CD14-positive monocyte (primary cell): ENCODE measurements around the gene CAMK1D. TPM values are rescaled to one million over a fixed set of nuclear protein-coding genes. Genes with fewer than 3 reads are reported as not detected.
A peak's percentile ranks its signal among the peaks of the same experiment; 100 is the strongest.

Experiments used
- DNase-seq, 3 donors: peaks; one replicate each; pipeline ENCODE4 v3.0.0-alpha.2; 2011 to 2022
- H2AFZ ChIP-seq: 2 replicates; pipeline ENCODE4 v1.6.0; 2012; ENCODE audit warnings: mild to moderate bottlenecking, low read depth, low read length, inconsistent platforms; ENCODE audit not compliant: insufficient read depth, poor library complexity, severe bottlenecking
- H3K27ac ChIP-seq, 2 donors: 1 replicate in 1 of 2; 2 replicates in 1 of 2; pipeline ENCODE4 v1.5.1; 2012 to 2013; ENCODE audit warnings: low read length in 2 of 2, control low read depth in 1 of 2, inconsistent platforms in 1 of 2, low read depth in 1 of 2, mild to moderate bottlenecking in 1 of 2
- H3K27me3 ChIP-seq, 2 donors: one replicate each; pipeline versions ENCODE4 v1.6.0 to v1.6.1; 2011 to 2013; ENCODE audit warnings: low read length in 2 of 2; ENCODE audit not compliant: control insufficient read depth in 2 of 2, insufficient read depth in 2 of 2
- H3K36me3 ChIP-seq, 2 donors: replicated peaks in 1 of 2; 1 replicate in 1 of 2; 2 replicates in 1 of 2; pipeline versions ENCODE4 v1.5.1 to v1.6.1; 2012 to 2013; ENCODE audit warnings: low read length in 2 of 2, control low read depth in 1 of 2, inconsistent platforms in 1 of 2, mild to moderate bottlenecking in 1 of 2; ENCODE audit not compliant: insufficient read depth in 2 of 2, control insufficient read depth in 1 of 2
- H3K4me1 ChIP-seq, 2 donors: 1 replicate in 1 of 2; 2 replicates in 1 of 2; pipeline versions ENCODE4 v1.5.1 to v1.6.1; 2012 to 2013; ENCODE audit warnings: low read length in 2 of 2, control low read depth in 1 of 2, inconsistent platforms in 1 of 2, mild to moderate bottlenecking in 1 of 2, moderate library complexity in 1 of 2; ENCODE audit not compliant: insufficient read depth in 2 of 2, control insufficient read depth in 1 of 2
- H3K4me2 ChIP-seq: replicated peaks from 2 replicates; pipeline ENCODE3; 2012; ENCODE audit warnings: low read length, moderate library complexity, mild to moderate bottlenecking; ENCODE audit not compliant: poor library complexity, severe bottlenecking; ENCODE audit errors: extremely low read depth
- H3K4me3 ChIP-seq, 3 experiments: fragments of 200-600 bp in 1 of 3; sonication (generic) in 1 of 3; replicated peaks in 1 of 3; 1 replicate in 2 of 3; 2 replicates in 1 of 3; pipeline ENCODE4 v1.5.1; 2011 to 2013; ENCODE audit warnings: low read length in 3 of 3, mild to moderate bottlenecking in 3 of 3, control low read depth in 2 of 3, low read depth in 2 of 3, inconsistent platforms in 1 of 3, moderate library complexity in 1 of 3
- H3K79me2 ChIP-seq: 2 replicates; pipeline ENCODE4 v1.6.0; 2012; ENCODE audit warnings: mild to moderate bottlenecking, control low read depth, inconsistent platforms, low read length, moderate library complexity; ENCODE audit not compliant: insufficient read depth
- H3K9ac ChIP-seq: 2 replicates; pipeline ENCODE4 v1.6.0; 2017; ENCODE audit warnings: low read length, mild to moderate bottlenecking; ENCODE audit not compliant: insufficient read depth, poor library complexity, severe bottlenecking
- H3K9me3 ChIP-seq, 2 donors: replicated peaks in 1 of 2; 1 replicate in 1 of 2; 2 replicates in 1 of 2; pipeline versions ENCODE4 v1.5.1 to v1.6.1; 2012 to 2013; ENCODE audit warnings: low read length in 2 of 2, control low read depth in 1 of 2; ENCODE audit not compliant: control insufficient read depth in 1 of 2, insufficient read depth in 1 of 2
- H4K20me1 ChIP-seq: 2 replicates; pipeline ENCODE4 v1.6.0; 2012; ENCODE audit warnings: mild to moderate bottlenecking, low read length, control low read depth, moderate library complexity; ENCODE audit not compliant: insufficient read depth
- H3K27ac Mint-ChIP-seq, 7 donors: one replicate each; pipeline ENCODE4 v1.8.0; 2020; ENCODE audit warnings: mild to moderate bottlenecking in 7 of 7, mixed read lengths in 7 of 7, moderate library complexity in 6 of 7, inconsistent platforms in 2 of 7
- H3K27me3 Mint-ChIP-seq, 3 donors: one replicate each; pipeline ENCODE4 v1.8.0; 2021 to 2022; ENCODE audit warnings: low read depth in 3 of 3, mild to moderate bottlenecking in 3 of 3, mixed read lengths in 3 of 3, moderate library complexity in 3 of 3, inconsistent platforms in 1 of 3
- H3K36me3 Mint-ChIP-seq, 2 donors: one replicate each; pipeline ENCODE4 v1.8.0; 2020; ENCODE audit warnings: mixed read lengths in 2 of 2, inconsistent platforms in 1 of 2, mild to moderate bottlenecking in 1 of 2
- H3K4me1 Mint-ChIP-seq: one replicate; pipeline ENCODE4 v1.8.0; 2020; ENCODE audit warnings: mild to moderate bottlenecking, mixed read lengths
- H3K4me3 Mint-ChIP-seq, 2 donors: one replicate each; pipeline ENCODE4 v1.8.0; 2020; ENCODE audit warnings: mild to moderate bottlenecking in 2 of 2, mixed read lengths in 2 of 2, moderate library complexity in 1 of 2
- H3K9me3 Mint-ChIP-seq, 7 donors: one replicate each; pipeline ENCODE4 v1.8.0; 2020 to 2022; ENCODE audit warnings: mixed read lengths in 7 of 7, mild to moderate bottlenecking in 6 of 7, moderate library complexity in 6 of 7, inconsistent platforms in 2 of 7
- CTCF ChIP-seq: fragments of 200-600 bp; IDR thresholded peaks from one replicate; pipeline ENCODE4 v1.8.0; 2022; ENCODE audit warnings: antibody characterized with exemption, mild to moderate bottlenecking
- WGBS: methylation state at CpG from one replicate; pipeline ENCODE4 v1.1.5; 2013; ENCODE audit warnings: missing lambda C conversion rate; ENCODE audit not compliant: insufficient coverage; 5-methylcytosine and 5-hydroxymethylcytosine counted together
- intact Hi-C, 2 donors: fragments of 100-400 bp; cut with micrococcal nuclease; formaldehyde crosslinking; loops; one replicate each; pipeline versions ENCODE4 v1.15.0 to v1.15.1; 2023
- polyA plus RNA-seq, 3 donors: library from polyadenylated mRNA; depleted of rRNA in 1 of 3; unstranded in 2 of 3; stranded (reverse) in 1 of 3; fragments of 300-500 nt in 2 of 3; fragments of >200 nt in 1 of 3; fragmentation: Illumina TruSeq in 2 of 3; gene quantifications; 1 replicate in 2 of 3; 2 replicates in 1 of 3; pipeline ENCODE4 v1.2.3, GENCODE V29; 2012 to 2021

Gene CAMK1D
- polyA plus RNA-seq, 3 donors: 6.7 to 11.8 (median 7.1) TPM

DNA sequence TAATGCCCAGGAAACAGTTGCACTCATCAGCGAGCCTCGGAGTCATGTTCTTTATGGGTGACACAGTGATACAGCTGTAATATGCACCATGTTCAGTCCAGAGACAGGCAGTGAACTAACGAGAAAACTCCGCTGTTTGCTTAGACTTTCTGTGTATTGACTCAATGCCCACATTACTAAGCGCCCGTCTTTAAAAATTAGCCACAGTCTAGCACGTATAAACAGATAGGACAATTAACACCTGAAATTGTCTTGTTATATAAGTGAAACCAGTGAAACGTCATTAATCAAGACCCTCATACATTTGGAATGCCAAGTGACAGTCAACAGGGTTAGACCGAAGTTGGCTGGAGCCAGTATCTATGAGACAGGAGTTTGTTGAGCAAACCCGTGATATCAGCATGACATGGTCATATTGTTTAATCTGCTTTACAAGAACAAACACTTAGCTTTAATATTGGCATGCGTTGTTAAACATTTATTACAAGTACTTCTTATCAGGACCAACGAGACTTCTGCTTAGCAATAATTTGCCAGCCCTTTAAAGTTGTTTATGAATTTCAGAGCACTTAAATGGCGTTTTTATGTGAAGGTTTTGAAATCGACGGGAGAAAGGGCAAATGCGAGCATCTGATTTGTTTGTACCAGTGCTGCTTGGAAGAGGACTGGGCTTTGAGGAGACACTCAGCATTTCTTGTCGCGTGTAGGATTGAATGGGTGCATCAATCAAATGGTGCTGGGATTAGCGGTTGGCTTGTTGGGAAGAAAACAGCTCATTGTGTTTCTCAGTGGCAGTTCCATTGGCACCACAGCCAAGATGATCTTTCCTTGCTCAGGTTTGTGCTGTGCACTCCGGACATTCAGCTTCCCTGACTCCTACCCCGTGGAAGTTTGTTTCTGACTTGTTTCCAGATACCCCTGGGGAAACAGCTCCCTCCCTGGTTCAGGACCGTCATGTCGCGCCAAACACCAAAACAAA is 56.3 kb downstream of the CAMK1D start:
- intact Hi-C loops: no loop called here
- WGBS: 92% methylated on average over 16 of the region's 24 CpGs
- H3K4me1 ChIP-seq: no peaks in the 10 kb centered on the region
- no peaks in the 10 kb centered on the region for H3K79me2 ChIP-seq
- no peak overlapping the region for H3K4me3 ChIP-seq
- H3K27ac Mint-ChIP-seq: peak overlapping the region in 1 of 7 donors; percentile 51
- H3K4me1 Mint-ChIP-seq: no peaks in the 10 kb centered on the region
- peaks cover 0 to 3% of the 10 kb centered on the region in 2 donors for H3K36me3 Mint-ChIP-seq
- no peaks in the 10 kb centered on the region for H3K27me3 ChIP-seq
- peaks cover 53% of the 10 kb centered on the region for H4K20me1 ChIP-seq
- no peak for TF ChIP-seq CTCF
- peaks cover 0 to 1% (median 0%) of the 10 kb centered on the region in 7 donors for H3K9me3 Mint-ChIP-seq
- no peak overlapping the region for H3K4me2 ChIP-seq
- DNase-seq: no peak
- no peak overlapping the region for H2AFZ ChIP-seq
- H3K36me3 ChIP-seq: no peaks in the 10 kb centered on the region
- H3K27ac ChIP-seq: no peak overlapping the region
- peaks cover 0 to 1% (median 0%) of the 10 kb centered on the region in 3 donors for H3K27me3 Mint-ChIP-seq
- no peak overlapping the region for H3K9ac ChIP-seq
- H3K4me3 Mint-ChIP-seq: no peak overlapping the region
- H3K9me3 ChIP-seq: no peaks in the 10 kb centered on the region

- peak overlapping the region in 1 of 7 donors; percentile 26 for H3K27ac Mint-ChIP-seq
- H2AFZ ChIP-seq: no peak overlapping the region
- intact Hi-C loops: no loop called here
- no peak for TF ChIP-seq CTCF
- no peak overlapping the region for H3K9ac ChIP-seq
- no peak overlapping the region for H3K4me2 ChIP-seq
- DNase-seq: no peak
- 89% methylated on average over 9 of the region's 9 CpGs for WGBS
- H3K27me3 Mint-ChIP-seq: peaks cover 0 to 1% (median 0%) of the 10 kb centered on the region in 3 donors
- H3K9me3 ChIP-seq: no peaks in the 10 kb centered on the region
- peaks cover 50% of the 10 kb centered on the region for H4K20me1 ChIP-seq
- no peaks in the 10 kb centered on the region for H3K79me2 ChIP-seq
- no peaks in the 10 kb centered on the region for H3K4me1 Mint-ChIP-seq
- peaks cover 0 to 1% (median 0%) of the 10 kb centered on the region in 7 donors for H3K9me3 Mint-ChIP-seq
- H3K4me1 ChIP-seq: no peaks in the 10 kb centered on the region
- H3K36me3 ChIP-seq: no peaks in the 10 kb centered on the region
- H3K27me3 ChIP-seq: no peaks in the 10 kb centered on the region
- H3K36me3 Mint-ChIP-seq: peaks cover 0 to 3% of the 10 kb centered on the region in 2 donors
- H3K4me3 Mint-ChIP-seq: no peak overlapping the region
- H3K4me3 ChIP-seq: no peak overlapping the region
- no peak overlapping the region for H3K27ac ChIP-seq
Measured at GRCh38 chr10:12406764-12407400, 57.5 kb downstream of the CAMK1D start.
